ENCODE data around the gene BIN1.

Gene BIN1

GRCh38 chr2:127074358-127074757 is 32.6 kb downstream of the BIN1 start:
- Histone ChIP-seq H3K4me3 (no peak overlapping the region), H3K27ac (peak overlapping the region in 1 of 2 donors; percentile 31)
- DNase-seq (ENCODE audit: low spot score): no peak
- TF ChIP-seq CTCF (IDR thresholded peaks at IDR 0.05): no peak

GRCh38 chr2:127072970-127073369 is 34.0 kb downstream of the BIN1 start:
- no peak for DNase-seq (ENCODE audit: low spot score)
- Histone ChIP-seq H3K4me3 (no peak overlapping the region), H3K27ac (peak overlapping the region in 1 of 2 donors; percentile 32)
- no peak for TF ChIP-seq CTCF (IDR thresholded peaks at IDR 0.05)

- no peak for TF ChIP-seq CTCF (IDR thresholded peaks at IDR 0.05)
- DNase-seq (ENCODE audit: low spot score): no peak
- Histone ChIP-seq H3K27ac (no peak overlapping the region), H3K4me3 (no peak overlapping the region)
Observed at GRCh38 chr2:127072396-127072795, 34.6 kb downstream of the BIN1 start.

GRCh38 chr2:127071901-127072328 is 35.0 kb downstream of the BIN1 start:
- H3K27ac ChIP-seq: peak overlapping the region in 1 of 2 donors; percentile 20
- no peak overlapping the region for H3K4me3 ChIP-seq
- DNase-seq (ENCODE audit: low spot score): no peak
- TF ChIP-seq CTCF (IDR thresholded peaks at IDR 0.05): no peak

- Histone ChIP-seq H3K27ac (no peak overlapping the region), H3K4me3 (no peak overlapping the region)
- DNase-seq (ENCODE audit: low spot score): no peak
- TF ChIP-seq CTCF (IDR thresholded peaks at IDR 0.05): no peak
Observed at GRCh38 chr2:127070221-127070620, 36.7 kb downstream of the BIN1 start.

GRCh38 chr2:127069536-127069935 is 37.4 kb downstream of the BIN1 start:
- H3K4me3 ChIP-seq: no peak overlapping the region
- H3K27ac ChIP-seq: no peak overlapping the region
- no peak for TF ChIP-seq CTCF (IDR thresholded peaks at IDR 0.05)
- no peak for DNase-seq (ENCODE audit: low spot score)

GRCh38 chr2:127069003-127069402 is 38.0 kb downstream of the BIN1 start:
- no peak for TF ChIP-seq CTCF (IDR thresholded peaks at IDR 0.05)
- no peak for DNase-seq (ENCODE audit: low spot score)
- no peak overlapping the region for H3K4me3 ChIP-seq
- H3K27ac ChIP-seq: no peak overlapping the region
